HG03159 (cell line): ENCODE results near the gene CDKL4.
A peak's percentile ranks its signal among the peaks of the same experiment; 100 is the strongest.
"Not testable (repeated sequence)": the region's sequence is repeated elsewhere in the genome, so short reads cannot be mapped to it uniquely, and the experiment has no call there.

Experiments used
- ATAC-seq: cut with Tn5 transposase; IDR thresholded peaks from one replicate; pipeline ENCODE4 v1.9.1; 2021; ENCODE audit warnings: mild to moderate bottlenecking, moderate library complexity; ENCODE audit not compliant: unreplicated experiment

The CDKL4 gene

GRCh38 chr2:39243469-39244123 is at the start of gene CDKL4:
CDKL4 (minus strand) TSS chr2:39243970.
- no peak for ATAC-seq

DNA sequence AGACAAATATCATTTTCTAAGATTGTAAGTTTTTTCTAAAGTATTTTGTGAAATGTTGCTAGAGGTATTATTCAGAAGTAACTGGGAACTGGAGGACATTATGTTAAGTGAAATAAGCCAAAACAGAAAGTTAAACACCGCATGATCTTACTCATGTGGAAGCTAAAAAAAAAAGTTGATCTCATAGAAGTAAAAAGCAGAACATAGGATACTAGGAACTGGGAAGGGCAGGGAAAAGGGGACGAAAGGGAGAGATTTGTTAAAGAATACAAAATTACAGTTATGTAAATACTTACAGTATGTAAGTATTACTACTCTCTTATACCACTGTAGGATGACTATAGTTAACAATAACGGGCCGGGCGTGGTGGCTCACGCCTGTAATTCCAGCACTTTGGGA is 46.7 kb upstream of the CDKL4 start:
- ATAC-seq, result no peak

DNA sequence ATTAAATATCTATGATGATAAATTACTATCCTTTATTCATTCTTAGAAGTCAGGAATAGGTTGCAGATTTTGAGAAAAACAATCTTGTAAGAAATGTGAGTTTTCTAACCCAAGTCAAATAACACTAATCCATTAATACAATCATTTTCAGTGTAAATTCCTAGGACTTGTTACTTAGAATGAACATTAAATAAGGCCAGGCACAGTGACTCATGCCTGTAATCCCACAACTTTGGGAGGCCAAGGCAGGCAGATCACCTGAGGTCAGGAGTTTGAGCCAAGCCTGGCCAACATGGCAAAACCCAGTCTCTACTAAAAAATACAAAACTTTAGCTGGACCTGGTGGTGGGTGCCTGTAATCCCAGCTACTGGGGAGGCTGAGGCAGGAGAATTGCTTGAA is 45.8 kb upstream of the CDKL4 start:
- ATAC-seq, result no peak

GRCh38 chr2:39283561-39283960 is 39.8 kb upstream of the CDKL4 start:
- no peak for ATAC-seq

DNA sequence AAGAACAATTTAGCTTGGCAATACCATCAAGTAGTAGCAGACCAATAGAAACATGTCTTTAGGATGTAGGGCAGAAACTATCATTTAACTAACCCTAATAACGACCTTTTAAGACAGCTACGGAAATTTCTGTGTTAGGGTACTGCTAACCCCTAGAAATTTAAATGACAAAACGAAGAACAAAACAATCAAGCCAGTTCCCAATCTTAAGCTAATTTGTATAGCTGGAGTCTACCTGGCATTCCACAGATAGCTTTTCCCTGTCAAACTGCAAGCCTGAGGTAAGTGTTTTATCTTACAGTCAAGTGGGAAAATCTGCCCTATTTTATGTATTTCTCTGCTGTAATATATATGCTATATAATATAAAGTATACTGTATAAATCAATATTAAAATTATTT is 37.6 kb upstream of the CDKL4 start:
- no peak for ATAC-seq

DNA sequence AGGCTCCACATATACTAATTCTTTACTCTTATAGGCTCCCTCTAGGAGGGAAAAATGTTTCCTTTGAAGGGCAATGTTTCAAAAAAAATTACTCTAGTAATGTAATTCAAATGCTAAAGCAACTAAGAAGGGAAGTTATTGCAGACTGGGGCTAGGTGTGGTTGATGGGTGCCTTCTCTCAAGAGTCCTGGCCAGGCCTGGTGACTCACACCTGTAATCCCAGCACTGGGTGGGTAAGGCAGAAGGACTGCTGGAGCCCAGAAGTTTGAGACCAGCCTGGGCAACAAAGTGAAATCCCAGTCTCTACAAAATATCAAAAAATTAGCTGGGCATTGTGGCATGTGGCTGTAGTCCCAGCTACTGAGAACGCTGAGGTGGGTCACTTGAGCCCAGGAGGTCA is 31.2 kb upstream of the CDKL4 start:
- ATAC-seq, result no peak

- no peak for ATAC-seq
These were observed 26.2 kb upstream of the CDKL4 start for GRCh38 chr2:39269941-39270340.

GRCh38 chr2:39266916-39267434 is 23.2 kb upstream of the CDKL4 start:
- no peak for ATAC-seq

GRCh38 chr2:39266139-39266805 is 22.5 kb upstream of the CDKL4 start:
- peak; percentile 75 for ATAC-seq

DNA sequence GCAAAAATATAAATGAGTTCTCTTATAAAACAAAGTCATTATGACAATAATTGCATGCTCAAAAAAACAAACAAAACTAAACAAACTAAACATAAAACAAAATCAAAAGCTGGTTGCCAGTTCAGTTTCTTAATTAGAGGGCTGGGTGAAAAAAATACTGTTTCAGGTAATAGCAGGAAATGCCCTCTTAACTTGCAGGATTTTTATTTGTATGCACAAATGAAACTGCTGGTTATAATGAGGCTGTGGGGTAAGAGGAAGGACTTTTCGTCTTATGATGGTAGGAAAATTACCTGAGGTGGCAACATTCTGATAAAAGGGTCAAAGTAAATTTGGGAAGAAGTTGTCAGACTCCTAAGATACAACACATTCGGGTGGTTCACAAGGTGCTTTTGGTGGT is 21.5 kb upstream of the CDKL4 start:
- ATAC-seq, result no peak

GRCh38 chr2:39264733-39265132 is 21.0 kb upstream of the CDKL4 start:
- ATAC-seq, result peak; percentile 66

DNA sequence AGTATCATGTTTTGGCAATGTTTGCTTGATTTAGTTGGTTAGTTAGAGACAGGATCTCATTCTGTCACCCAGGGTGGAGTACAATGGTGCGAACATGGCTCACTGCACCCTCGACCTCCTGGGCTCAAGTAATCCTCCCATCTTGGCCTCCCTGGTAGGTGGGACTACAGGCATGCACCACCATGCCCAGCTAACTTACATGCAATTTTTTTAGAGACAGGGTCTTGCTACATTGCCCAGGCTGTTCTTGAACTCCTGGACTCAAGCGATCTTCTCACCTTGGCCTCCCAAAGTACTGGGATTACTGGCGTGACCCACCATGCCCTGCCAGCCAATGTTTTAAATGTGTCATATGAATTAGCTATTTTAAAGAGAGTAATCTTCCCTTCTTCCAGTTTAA is 16.3 kb upstream of the CDKL4 start:
- ATAC-seq, result no peak

- no peak for ATAC-seq
These were observed 12.3 kb upstream of the CDKL4 start for GRCh38 chr2:39256040-39256439.

DNA sequence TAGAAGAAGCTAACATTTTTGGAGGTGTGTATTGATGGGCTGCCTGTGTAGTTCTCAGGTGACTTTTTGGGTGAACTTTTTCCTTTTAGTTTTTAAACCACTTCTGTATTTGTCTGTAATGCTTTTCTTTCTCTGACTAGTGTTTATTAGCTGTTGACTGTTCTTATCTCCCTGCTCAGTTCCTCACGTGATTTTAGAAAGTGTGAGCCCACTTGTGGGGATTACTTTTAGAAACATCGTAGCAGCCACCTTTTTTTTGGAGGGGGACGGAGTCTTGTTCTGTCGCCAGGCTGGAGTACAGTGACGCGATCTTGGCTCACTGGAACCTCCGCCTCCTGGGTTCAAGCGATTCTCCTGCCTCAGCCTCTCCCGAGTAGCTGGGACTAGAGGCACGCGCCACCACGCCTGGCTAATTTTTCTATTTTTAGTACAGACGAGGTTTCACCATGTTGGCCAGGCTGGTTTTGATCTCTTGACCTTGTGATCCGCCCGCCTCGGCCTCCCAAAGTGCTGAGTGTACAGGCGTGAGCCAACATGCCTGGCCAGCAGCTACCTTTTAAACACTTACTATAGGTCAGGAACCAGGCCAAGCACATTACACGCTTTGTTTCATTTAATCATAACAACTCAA is 9.2 kb upstream of the CDKL4 start:
- no peak for ATAC-seq

GRCh38 chr2:39247512-39248043 is 3.8 kb upstream of the CDKL4 start:
- no peak for ATAC-seq

DNA sequence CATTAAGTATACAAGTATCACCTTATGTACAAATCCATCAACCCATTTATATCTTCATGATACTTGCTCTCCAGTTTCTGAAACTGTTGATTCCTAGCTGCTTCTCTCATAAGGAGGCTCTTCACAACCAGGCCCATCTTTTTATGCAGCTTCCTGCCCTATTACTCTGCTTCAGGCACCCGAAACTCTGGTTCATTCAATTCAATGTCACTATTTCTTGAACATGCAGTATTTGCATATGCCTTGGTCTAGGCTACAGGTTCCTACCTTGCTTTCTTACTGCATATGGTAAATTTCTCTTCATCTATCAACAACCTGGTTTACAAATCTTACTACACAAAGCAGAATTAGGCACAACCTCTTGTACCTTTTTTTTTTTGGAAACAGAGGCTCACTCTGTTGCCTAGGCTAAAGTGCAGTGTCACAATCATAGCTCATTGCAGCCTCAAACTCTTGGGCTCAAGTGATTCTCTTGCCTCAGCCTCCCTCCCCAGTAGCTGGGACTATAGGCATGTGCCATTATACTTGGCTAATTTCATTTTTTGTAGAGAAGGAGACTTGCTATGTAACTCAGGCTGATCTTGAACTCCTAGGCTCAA is 2.7 kb upstream of the CDKL4 start:
- no peak for ATAC-seq

DNA sequence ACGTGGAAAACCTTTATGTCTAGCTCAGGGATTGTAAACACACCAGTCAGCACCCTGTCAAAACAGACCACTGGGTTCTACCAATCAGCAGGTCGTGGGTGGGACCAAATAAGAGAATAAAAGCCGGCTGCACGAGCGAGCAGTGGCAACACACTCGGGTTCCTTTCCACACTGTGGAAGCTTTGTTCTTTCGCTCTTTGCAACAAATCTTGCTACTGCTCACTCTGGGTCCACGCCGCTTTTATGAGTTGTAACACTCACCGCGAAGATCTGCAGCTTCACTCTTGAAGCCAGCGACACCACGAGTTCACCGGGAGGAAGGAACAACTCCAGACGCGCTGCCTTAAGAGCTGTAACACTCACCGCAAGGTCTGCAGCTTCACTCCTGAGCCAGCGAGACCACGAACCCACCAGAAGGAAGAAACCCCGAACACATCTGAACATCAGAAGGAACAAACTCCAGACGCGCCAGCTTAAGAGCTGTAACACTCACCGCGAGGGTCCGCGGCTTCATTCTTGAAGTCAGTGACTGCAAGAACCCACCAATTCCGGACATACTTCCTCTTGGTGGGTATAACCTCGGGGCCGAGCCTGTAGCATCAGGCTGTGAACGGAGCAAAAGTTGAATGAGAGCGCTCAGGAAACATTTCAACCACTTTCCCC is 1.3 kb upstream of the CDKL4 start:
- not testable (repeated sequence) for ATAC-seq

- ATAC-seq, result not testable (repeated sequence)
These were observed 582 bp upstream of the CDKL4 start for GRCh38 chr2:39244241-39244862.

- ATAC-seq, result no peak
These were observed 2.2 kb downstream of the CDKL4 start for GRCh38 chr2:39241588-39241987.

DNA sequence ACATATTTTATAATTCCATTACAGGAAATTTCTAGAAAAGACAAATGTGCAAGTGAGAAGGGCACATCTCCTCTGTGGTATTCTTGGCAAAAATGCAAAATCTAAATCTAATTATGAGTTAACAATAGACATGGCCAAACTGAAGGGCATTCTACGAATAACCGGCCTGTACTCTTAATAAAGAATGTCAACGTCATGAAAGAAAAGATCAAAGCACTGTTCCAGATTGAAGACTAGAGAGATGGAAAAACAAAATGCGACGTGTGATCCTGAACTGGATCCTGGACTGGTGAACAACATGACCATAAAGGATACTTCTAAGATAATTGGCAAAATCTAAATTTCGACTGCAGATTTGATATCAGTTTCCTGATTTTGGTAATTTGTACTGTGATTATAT is 3.0 kb downstream of the CDKL4 start:
- no peak for ATAC-seq
